KOPT-K1 (cell line): Measurements from ENCODE around the gene SLC26A9.

Experiments used
- H3K27ac ChIP-seq: fragments of 200-600 bp; sonication (generic); 2 replicates; pipeline ENCODE4 v1.5.1; 2016; ENCODE audit warnings: antibody characterized with exemption, mild to moderate bottlenecking, low read depth, low read length; ENCODE audit not compliant: poor library complexity, severe bottlenecking
- H3K36me3 ChIP-seq: fragments of 200-600 bp; sonication (generic); 2 replicates; pipeline ENCODE4 v1.5.1; 2017; ENCODE audit warnings: antibody characterized with exemption, mild to moderate bottlenecking, low read length, moderate library complexity; ENCODE audit not compliant: insufficient read depth
- H3K9me3 ChIP-seq: fragments of 200-600 bp; sonication (generic); 2 replicates; pipeline ENCODE4 v1.5.1; 2017; ENCODE audit warnings: antibody characterized with exemption, low read length, mild to moderate bottlenecking; ENCODE audit not compliant: insufficient read depth, poor library complexity, severe bottlenecking

The SLC26A9 gene

DNA sequence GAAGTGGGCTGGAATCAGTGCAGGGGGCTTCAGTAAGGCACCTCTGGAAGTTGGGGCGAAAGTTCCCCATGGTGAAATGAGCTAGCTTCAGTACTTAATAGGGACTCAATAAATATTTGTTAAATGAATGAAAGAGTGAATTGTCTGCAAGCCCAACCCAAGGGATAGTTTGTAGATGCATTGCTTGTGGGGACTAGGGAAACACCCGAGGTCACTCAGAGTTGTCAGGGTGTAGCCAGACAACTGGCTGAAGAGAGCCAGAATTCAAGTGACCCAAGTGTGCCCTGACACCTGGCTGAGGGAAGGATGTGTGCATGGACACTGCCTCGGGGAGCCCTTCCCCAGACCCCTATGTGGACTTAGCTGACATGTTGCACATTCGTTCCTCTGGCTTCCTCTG is 1.3 kb upstream of the SLC26A9 start:
- Histone ChIP-seq H3K27ac (no peak overlapping the region), H3K9me3 (no peaks in the 10 kb centered on the region), H3K36me3 (no peaks in the 10 kb centered on the region)

- H3K27ac ChIP-seq = no peak overlapping the region
- H3K36me3 ChIP-seq = no peaks in the 10 kb centered on the region
- H3K9me3 ChIP-seq = no peaks in the 10 kb centered on the region
Measured at GRCh38 chr1:205942631-205943159, 561 bp downstream of the SLC26A9 start.

GRCh38 chr1:205940710-205941109 is 2.5 kb downstream of the SLC26A9 start:
- H3K9me3 ChIP-seq = no peaks in the 10 kb centered on the region
- H3K27ac ChIP-seq = no peak overlapping the region
- H3K36me3 ChIP-seq = no peaks in the 10 kb centered on the region

DNA sequence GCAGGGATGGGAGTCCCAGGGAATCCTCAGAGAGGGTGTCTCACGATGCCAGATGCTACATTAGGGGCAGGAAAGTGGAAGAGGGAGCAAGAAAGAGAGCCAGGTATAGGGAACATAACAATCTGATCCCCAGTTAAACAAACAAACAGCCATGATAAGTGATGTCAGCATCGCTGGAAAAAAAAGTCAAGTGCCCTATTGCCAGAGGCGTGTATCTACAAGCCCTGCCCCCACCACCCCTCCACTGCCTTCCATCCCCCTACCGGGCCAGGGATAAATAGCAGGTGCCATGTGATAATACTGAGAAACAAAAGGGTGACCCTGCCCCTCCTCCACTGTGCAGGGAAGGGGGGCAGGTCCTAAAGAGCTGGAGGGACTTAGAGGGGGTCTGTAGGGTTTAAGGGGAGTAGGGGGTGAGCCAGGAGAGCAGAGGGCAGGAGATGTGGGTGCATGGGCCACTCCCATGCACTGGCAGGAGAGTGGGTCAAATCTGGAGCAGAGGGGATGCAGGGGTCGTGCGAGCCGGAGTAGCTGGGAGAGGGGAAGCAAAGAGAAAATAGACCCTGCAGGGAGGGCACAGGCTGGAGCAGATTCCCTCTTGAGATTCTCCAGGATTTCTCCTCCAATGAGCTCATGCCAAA is 3.4 kb downstream of the SLC26A9 start:
- H3K9me3 ChIP-seq = no peaks in the 10 kb centered on the region

DNA sequence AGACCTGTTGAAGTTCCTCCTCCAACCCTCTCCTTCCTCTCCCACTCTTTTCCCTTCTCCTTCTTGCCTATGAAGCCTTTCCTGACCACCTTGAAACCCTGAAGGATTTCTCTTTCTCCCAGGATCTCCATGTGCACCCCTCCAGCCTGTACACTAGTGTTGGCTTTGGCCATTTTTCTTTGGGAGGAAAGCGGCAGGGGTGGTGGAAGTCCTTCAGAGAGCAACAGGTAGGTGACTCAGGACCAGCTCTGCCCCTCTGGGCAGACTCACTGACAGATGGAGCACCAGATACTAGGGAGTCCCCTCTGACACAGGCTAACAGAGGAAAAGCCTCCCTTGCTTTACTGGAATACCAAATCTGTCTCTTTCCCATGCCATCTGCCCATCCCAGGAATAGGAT is 4.6 kb downstream of the SLC26A9 start:
- Histone ChIP-seq H3K9me3 (no peaks in the 10 kb centered on the region), H3K36me3 (no peaks in the 10 kb centered on the region), H3K27ac (no peak overlapping the region)

More for the DNA sequence above, 3.4 kb downstream of the SLC26A9 start:
- Histone ChIP-seq H3K36me3 (no peaks in the 10 kb centered on the region), H3K27ac (no peak overlapping the region)

DNA sequence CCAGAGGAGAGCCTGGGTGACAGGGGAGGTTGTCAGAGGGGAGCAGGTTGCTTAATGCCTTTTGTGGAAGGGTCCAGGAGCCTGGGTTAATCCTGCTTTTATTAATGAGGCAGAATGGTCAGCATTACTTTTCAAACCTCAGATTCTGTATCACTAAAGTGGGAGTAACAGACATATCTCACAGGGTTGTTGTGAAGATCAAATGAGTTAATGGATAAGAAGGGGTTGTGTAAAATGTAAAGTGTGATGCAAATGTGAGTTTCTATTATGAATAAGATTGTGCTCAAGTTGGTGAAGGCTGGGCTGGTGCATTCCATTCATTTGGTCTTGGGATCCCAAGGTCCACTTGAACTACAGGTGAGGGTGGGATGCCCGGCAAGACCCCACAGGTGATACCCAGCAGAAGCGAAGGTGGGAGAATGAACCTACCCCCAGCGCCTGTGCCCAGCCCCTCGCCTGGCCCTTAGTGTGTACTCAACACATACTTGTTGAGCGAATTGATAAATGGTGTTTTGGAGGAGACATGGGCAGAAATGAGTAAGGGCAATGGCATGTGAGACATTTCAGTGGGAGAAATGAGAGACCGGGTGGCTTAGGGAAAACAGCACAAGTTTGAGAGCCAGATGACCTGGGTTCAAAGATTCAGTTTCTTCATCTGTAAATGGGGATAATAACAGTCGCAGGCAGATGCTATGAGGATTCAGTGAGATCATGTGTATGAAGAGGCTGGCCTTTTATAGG is 6.2 kb downstream of the SLC26A9 start:
- no peaks in the 10 kb centered on the region for H3K36me3 ChIP-seq
- no peaks in the 10 kb centered on the region for H3K9me3 ChIP-seq
- H3K27ac ChIP-seq = no peak overlapping the region

DNA sequence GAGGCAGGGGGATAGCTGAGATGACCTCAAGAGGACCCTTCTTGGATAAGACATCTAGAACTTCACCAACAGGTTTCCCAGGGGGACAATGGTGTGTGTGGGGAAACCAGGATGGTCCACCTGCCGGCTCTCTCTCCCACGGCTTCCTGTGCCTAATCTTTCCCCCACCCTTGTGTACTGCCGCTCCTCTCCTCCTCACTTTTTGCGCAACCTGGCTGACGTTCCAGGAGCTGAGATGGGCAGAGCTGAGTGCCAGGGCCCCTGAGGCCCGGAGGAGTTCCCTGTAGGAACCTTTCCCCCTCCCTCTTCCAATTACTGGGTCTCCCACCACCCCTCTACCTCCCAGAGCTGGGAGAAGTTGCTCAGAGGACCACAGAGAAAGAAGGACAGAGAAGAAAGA is 6.9 kb downstream of the SLC26A9 start:
- H3K9me3 ChIP-seq = no peaks in the 10 kb centered on the region
- H3K27ac ChIP-seq = no peak overlapping the region
- no peaks in the 10 kb centered on the region for H3K36me3 ChIP-seq

- Histone ChIP-seq H3K9me3 (no peaks in the 10 kb centered on the region), H3K27ac (no peak overlapping the region), H3K36me3 (no peaks in the 10 kb centered on the region)
Measured at GRCh38 chr1:205935869-205936268, 7.4 kb downstream of the SLC26A9 start.

GRCh38 chr1:205934788-205935187 is 8.5 kb downstream of the SLC26A9 start:
- H3K36me3 ChIP-seq = no peaks in the 10 kb centered on the region
- no peaks in the 10 kb centered on the region for H3K9me3 ChIP-seq
- no peak overlapping the region for H3K27ac ChIP-seq

DNA sequence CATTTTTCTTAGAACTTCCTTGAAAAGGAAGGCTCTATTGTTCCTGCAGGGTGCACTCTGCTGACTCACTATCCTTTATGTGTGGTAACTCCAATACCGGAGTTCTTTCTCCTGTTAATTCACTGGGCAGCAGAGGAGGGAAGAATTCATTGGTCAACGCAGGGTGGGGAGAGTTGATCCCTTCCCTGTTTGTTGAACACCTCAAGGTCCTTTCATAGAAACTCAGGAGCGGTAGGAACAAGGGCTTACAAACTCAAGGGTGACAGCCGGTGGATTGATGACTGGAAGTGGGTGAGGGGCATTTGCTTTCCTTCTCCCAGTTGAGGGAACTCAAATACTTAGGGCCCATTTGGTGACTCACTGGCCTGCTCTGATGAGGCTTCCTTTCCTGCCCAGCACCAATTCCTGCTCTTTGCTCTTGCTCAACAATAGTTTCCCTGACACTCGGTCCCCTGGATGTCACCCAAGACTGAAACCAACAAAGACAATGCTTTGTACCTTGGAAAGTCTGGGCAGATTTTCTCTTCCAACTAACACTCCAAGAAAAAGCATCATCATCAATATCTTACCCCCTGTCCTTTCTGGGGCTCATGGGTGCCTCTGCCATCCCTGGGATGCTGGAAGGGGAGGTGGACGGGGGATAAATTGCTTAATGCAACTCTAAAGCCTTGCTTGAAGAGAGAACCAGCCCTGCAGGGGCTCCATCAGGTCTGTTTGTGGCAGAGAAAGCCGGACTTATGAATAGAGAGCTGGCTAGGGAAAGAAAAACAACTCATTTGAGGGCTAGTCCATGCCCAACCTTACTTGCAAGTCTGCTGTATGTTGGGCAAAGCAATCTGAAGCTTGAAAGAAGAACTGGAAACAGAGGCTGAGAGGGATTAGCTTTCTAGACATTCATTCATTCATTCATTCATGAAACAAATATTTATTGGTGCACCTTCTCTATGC is 9.3 kb downstream of the SLC26A9 start:
- H3K36me3 ChIP-seq = no peaks in the 10 kb centered on the region
- H3K27ac ChIP-seq = no peak overlapping the region
- no peaks in the 10 kb centered on the region for H3K9me3 ChIP-seq

DNA sequence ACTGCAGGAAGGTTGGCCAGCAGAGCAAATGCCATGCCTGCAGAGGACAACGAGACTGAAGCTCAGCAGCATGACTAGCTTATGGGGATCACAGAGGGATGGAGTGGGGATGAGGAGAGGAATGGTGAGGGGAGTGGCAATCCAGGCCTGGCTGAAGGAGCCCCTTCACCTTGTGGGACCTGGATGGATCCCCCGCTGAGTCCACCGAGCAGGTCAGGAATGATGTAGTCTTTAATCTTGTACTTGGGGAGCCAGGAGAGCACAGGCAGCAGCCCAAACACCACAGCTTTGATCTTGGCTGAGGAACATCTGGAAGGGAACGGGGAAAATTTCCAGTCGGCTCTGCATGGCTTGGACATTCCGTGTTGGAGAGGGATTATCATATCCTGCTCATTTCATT is 10.5 kb downstream of the SLC26A9 start:
- Histone ChIP-seq H3K27ac (no peak overlapping the region), H3K36me3 (no peaks in the 10 kb centered on the region), H3K9me3 (no peaks in the 10 kb centered on the region)

- H3K9me3 ChIP-seq = no peaks in the 10 kb centered on the region
- H3K27ac ChIP-seq = no peak overlapping the region
- H3K36me3 ChIP-seq = no peaks in the 10 kb centered on the region
Measured at GRCh38 chr1:205930799-205931281, 12.4 kb downstream of the SLC26A9 start.

DNA sequence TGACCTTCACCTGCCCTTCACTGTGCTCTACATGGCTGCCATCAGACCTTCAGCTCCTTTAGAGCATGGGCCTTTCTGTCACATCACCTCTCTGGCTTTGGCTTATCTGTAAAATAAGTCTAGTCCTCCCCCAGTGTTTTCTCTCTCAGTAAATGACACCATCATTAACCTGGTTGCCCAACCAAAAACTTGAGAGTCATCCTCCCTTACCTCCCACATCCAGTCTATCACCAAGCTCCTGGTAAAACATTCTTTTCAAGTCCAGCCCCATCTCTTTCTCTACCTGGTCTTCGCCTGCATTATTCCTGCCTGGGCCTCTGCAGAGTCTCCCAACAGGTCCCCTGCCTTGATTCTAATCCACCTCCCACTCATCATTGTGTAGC is 13.1 kb downstream of the SLC26A9 start:
- Histone ChIP-seq H3K36me3 (no peaks in the 10 kb centered on the region), H3K27ac (no peak overlapping the region), H3K9me3 (no peaks in the 10 kb centered on the region)

DNA sequence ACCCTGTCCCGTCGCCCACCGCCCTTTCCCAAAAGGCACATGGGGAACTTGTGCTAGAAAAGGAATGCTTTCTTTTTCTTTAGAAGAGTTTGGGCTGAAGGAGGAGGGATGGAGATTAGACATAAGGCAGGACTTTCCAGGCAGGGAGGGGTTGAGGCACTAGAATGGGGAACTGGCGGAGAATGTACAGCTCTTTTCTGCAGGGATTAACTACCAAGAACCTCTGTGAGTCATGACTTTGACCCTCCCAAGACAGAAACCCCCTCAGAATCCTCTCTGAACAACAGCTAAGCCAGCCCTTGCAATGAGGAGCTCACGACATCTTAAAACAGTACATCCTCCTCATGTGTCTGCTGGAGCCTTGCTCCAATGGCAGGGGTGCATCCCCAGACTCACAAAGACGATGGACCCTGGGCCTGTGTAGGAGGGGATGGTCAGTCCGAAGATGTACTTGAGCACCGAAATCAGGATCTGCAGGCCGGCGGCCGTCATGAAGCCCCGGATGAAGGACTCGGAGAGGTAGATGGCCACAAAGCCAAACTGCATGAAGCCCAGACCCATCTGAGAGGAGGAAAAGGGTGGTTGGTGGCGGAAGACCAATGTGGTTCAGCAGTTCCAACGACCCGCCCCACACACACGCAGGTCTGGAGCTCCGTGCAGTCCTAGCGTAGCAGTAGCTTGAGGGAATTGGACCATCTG is 13.6 kb downstream of the SLC26A9 start:
- no peak overlapping the region for H3K27ac ChIP-seq
- no peaks in the 10 kb centered on the region for H3K36me3 ChIP-seq
- no peaks in the 10 kb centered on the region for H3K9me3 ChIP-seq
